Bronchial epithelial cell (primary cell): Measurements from ENCODE around the gene USH1C. TPM values are rescaled to one million over a fixed set of nuclear protein-coding genes. Genes with fewer than 3 reads are reported as not detected.

ENCODE experiments used
- DNase-seq: peaks from one replicate; pipeline ENCODE4 v3.0.0-alpha.2; 2010; ENCODE audit warnings: low read depth
- FAIRE-seq: peaks from 2 replicates; lab custom pipeline; 2011; peaks lifted over from hg19 to GRCh38; lab: Jason Lieb, UNC
- H3K27me3 ChIP-seq: 2 replicates; pipeline ENCODE4 v1.5.1; 2011; ENCODE audit warnings: low read length; ENCODE audit not compliant: control insufficient read depth, insufficient read depth
- H3K36me3 ChIP-seq: 2 replicates; pipeline ENCODE4 v1.5.1; 2011; ENCODE audit warnings: low read length; ENCODE audit not compliant: control insufficient read depth, insufficient read depth
- H3K4me3 ChIP-seq: 2 replicates; pipeline ENCODE4 v1.5.1; 2011; ENCODE audit warnings: mild to moderate bottlenecking, low read depth, low read length, control low read depth
- total RNA-seq: library from RNA; depleted of rRNA; stranded (reverse); fragments of >200 nt; gene quantifications from 2 replicates; pipeline ENCODE4 v1.2.1, GENCODE V29; 2014
- TF ChIP-seq, protein P1 (sequence below): IDR thresholded peaks from 2 replicates; pipeline ENCODE4 v1.5.1; 2011; ENCODE audit warnings: mild to moderate bottlenecking, moderate library complexity, low read length, control low read depth, inconsistent platforms; ENCODE audit not compliant: insufficient read depth, severe bottlenecking

USH1C gene
- total RNA-seq, 1 donor from 2014 or later = not detected

DNA sequence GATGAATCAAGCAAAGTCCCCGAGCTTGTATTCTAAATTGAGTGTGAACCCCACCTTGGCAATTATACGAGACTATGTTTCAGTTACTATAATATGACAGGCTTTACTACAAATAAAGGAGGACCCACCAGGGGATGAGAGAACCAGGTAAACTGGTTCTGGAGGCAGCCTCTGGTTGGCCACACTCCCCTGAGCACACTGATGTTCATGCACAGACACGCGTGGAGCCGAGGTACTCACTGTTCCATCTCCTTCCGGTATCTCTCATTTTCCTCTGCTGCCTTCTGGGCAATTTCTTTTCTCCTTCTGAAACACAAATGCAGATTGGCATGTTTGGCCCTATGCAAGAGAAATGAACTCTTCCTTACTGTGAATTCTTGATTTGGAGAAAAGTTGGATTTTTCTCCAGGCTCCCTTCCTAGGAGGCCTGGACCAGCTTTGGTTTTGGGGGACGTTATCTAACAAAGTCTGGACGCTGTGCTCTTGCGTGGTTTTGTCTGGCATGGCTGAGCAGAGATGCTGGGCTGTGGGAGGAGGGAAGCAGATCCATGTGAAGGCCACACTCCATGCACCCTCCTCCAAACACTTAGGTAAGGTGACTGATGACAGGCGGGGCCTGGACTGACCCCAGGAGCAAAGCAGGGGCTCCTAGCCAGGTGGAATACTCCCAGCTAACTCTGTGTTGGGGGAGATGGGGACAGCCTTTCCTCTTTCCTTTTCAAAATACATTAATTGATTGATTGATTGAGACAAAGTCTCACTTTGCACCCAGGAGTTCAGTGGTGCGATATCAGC lies 22.9 kb downstream of the USH1C start:
- H3K36me3 ChIP-seq = no peaks in the 10 kb centered on the region
- peak; percentile 25 for DNase-seq
- no peak for FAIRE-seq
- H3K4me3 ChIP-seq = no peak overlapping the region
- H3K27me3 ChIP-seq = no peaks in the 10 kb centered on the region
- TF ChIP-seq, protein P1, sequence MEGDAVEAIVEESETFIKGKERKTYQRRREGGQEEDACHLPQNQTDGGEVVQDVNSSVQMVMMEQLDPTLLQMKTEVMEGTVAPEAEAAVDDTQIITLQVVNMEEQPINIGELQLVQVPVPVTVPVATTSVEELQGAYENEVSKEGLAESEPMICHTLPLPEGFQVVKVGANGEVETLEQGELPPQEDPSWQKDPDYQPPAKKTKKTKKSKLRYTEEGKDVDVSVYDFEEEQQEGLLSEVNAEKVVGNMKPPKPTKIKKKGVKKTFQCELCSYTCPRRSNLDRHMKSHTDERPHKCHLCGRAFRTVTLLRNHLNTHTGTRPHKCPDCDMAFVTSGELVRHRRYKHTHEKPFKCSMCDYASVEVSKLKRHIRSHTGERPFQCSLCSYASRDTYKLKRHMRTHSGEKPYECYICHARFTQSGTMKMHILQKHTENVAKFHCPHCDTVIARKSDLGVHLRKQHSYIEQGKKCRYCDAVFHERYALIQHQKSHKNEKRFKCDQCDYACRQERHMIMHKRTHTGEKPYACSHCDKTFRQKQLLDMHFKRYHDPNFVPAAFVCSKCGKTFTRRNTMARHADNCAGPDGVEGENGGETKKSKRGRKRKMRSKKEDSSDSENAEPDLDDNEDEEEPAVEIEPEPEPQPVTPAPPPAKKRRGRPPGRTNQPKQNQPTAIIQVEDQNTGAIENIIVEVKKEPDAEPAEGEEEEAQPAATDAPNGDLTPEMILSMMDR = no peak

DNA sequence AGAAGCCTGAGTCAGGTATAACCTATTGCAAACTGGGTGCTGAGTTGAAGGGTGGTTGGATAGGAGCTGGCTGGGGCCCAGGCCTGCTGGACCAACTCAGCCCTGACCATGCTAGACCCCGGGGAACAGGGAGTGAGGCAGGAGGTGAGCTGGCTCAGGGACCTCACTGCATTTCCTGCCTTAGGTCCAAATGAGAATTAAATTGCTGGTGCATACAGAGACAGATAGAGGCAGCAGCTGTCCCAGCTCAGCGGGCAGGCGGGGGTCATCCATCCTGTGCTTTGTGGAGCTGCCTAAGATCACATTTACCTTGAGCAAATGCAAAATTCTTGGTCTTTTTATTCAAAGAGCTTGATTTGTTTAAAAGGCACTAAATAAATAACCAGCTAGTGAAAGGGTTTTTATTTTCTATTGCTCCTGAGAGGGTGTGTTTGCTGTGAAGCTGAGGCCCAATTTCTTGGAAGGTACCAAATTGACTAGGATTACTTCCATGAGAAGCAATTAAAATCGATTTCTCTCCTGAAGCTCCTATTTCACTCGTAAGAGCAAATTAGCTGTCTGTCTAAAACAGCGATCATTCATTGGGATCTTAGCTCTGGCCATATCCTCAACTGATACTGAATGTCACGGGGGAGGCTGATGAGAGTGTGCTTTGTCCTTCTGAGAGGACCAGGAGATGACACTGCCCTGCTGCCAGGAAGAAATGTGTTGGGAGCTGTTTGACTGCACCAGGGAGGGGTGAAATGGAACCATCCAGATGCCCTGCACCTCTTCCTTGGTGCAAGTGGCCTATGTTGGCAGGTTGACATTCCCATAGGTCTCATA lies 24.9 kb downstream of the USH1C start:
- Histone ChIP-seq H3K4me3 (no peak overlapping the region), H3K27me3 (no peaks in the 10 kb centered on the region), H3K36me3 (no peaks in the 10 kb centered on the region)
- peak; percentile 47 for FAIRE-seq
- DNase-seq = no peak
- TF ChIP-seq, protein P1 = no peak

DNA sequence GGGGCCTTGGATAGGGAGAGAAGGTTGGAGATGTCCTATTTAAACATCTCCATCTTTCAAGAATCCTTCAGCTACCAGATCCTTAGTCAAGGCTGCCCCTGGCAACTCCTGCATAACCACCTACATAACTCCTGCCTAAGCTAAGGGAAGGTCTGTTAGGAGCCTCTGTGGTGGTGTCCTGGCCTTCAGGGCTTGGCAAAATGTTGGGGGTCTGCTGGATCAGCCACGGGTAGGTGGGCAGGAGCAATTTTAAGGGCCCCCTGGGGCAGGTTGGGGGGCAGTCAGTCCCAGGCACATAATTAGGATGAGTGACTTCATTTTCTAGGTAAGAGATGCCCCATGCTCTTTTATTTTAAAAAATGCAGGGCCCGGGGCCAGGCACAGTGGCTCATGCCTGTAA lies 25.9 kb downstream of the USH1C start:
- TF ChIP-seq, protein P1 = no peak
- H3K4me3 ChIP-seq = no peak overlapping the region
- H3K36me3 ChIP-seq = no peaks in the 10 kb centered on the region
- DNase-seq = no peak
- H3K27me3 ChIP-seq = no peaks in the 10 kb centered on the region
- no peak for FAIRE-seq

DNA sequence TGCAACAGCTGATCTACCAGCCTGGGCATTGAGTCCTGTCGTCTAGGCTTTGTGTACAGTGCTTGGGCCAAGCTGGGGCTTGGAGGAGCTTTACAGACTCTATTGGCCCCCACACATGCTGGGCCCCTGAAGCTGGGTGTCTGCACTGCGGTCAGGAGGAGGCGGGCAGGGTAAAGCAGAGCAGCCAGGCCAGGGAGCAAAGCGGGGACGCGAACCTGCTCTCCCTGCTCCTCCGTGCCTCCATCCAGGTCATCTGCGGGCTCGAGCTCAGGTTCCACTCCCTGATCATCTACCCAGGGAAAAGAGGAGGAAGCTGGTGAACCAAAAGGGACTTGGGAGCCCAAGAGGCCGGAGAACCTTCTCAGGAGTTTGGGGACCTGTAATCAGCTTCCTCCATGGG lies 27.0 kb downstream of the USH1C start:
- no peak for FAIRE-seq
- TF ChIP-seq, protein P1 = no peak

DNA sequence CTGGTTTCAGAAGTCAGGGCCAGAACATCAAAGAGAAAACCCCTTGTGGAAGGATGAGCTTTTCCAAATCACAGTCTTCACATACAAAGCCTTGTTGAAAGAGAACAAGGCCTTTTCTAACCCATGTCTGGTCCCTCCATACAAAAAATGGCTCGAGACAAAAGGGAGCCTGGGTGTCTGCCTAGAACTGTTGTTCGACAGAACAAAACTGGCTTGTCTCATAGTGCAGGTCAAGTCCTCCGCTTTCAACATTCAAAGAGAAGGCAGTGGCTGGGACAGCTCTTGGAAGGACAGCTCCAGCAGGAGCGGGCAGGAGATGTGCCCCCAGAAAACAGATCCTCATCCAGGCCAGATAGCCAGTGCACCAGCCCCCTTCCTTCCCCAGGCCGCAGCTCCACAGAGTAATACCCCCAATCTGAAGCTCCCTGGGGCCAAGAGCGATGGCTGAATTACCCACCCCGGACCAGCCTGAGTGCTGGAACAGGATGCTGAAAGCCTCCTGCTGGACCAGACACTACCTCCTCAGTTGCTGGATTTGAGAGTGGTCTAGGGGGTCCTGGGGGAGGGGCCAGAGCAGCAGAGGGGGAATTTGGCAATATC lies 27.6 kb downstream of the USH1C start:
- TF ChIP-seq, protein P1 = no peak
- Histone ChIP-seq H3K4me3 (no peak overlapping the region), H3K27me3 (no peaks in the 10 kb centered on the region), H3K36me3 (no peaks in the 10 kb centered on the region)
- no peak for FAIRE-seq
- DNase-seq = no peak

More for the DNA sequence above, 27.0 kb downstream of the USH1C start:
- Histone ChIP-seq H3K27me3 (no peaks in the 10 kb centered on the region), H3K4me3 (no peak overlapping the region), H3K36me3 (no peaks in the 10 kb centered on the region)
- DNase-seq = no peak
